Renal cortical epithelial cell (primary cell): ENCODE results near the gene APRT. TPM values are rescaled to one million over a fixed set of nuclear protein-coding genes. Genes with fewer than 3 reads are reported as not detected.

ENCODE experiments used
- DNase-seq: peaks from one replicate; pipeline ENCODE4 v3.0.0-alpha.2; 2011; ENCODE audit warnings: low read depth
- total RNA-seq: library from RNA; depleted of rRNA; stranded (reverse); fragments of >200 nt; gene quantifications from 2 replicates; pipeline ENCODE4 v1.2.3, GENCODE V29; 2014

Gene APRT, protein sequence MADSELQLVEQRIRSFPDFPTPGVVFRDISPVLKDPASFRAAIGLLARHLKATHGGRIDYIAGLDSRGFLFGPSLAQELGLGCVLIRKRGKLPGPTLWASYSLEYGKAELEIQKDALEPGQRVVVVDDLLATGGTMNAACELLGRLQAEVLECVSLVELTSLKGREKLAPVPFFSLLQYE
- total RNA-seq, result 55.4 and 98.3 TPM in 2 replicates

DNA sequence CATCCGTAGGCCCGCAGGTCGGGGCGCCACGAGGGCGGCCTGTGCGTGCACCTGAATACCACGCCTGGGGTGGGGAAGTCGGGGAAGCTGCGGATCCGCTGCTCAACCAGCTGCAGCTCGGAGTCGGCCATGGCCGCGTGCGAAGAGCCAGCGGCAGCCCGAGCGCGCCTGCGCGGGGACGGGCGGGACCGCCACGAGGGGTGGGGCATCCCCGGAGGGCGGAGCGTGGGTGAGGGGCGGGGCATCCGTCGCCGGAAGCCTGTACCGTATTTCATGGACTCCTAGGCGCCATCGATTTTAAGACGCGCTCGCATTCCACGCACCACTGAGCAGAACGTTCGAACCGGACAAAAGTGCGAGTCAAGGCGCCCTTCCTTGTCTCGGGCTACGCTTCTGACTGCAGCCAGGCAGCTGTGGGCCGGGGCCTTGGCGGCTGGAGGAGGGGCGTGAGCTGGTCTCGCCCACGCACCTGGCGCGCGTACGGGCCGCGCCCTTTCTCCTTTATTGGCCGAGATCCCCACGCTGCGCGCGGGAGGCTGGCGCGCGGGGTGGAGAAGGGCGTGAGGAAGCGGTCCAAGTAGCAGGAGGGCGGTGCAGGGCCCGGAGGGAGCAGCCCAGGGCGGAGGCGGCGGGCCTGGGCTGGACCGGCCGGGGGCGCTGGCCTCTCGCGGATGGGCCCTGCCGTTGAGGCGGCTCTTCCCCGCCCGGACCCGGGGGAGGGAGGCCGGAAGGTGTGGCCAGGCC is at the start of gene APRT:
TSS of gene APRT (minus strand) at position 160 of the 744 bp plus-strand sequence. CDS start at position 131, 29 bp downstream.
- DNase-seq, result peak; percentile 82

DNA sequence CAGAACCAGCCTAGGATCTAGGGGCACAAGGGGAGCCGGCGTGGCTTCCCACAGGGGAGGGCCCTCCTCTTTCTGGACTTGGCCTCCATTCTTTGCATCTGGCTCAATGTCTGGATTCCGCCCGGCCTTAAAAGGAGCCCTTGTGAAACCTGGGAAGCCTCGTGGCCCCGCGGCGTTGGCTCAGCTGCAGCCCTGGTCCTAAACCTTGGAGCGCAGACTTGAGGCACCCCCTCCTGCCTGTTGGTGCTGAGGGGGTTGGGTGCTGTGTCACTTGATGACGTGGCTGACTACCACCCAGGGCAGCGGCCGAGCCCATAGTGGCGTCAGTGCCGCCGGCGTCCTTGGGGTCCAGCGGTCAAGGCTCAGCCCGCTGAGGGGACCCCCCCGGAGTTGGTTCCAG is 49.6 kb upstream of the APRT start:
- DNase-seq, result no peak

DNA sequence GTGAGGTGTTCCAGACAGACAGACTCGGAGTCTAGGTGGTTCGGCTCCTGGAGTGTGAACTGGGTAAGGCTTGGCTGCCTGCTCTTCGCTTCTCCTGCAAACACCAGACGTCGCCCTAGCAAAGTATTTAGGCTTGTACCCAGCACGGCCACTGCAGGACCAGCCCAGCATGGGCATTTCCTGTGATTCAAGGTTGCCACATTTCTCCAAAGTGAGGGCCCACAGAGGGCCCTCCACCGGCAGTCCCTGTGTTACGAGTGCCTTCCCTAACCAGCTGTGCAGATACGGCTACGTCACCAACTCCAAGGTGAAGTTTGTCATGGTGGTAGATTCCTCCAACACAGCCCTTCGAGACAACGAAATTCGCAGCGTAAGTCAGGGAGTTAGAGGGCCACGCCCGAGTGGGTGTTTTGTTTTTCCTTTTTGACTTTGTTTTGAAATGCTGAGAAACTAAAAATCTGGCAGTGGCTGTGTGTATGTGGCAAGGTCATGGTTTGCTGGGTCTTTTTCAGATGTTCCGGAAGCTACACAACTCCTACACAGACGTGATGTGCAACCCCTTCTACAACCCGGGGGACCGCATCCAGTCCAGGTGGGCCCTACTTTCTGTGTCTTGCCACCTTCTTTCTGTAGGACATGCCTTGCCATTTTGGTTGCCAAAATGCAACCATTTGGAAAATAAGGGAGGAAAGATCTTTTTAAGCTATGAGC is 47.8 kb upstream of the APRT start:
- no peak for DNase-seq

DNA sequence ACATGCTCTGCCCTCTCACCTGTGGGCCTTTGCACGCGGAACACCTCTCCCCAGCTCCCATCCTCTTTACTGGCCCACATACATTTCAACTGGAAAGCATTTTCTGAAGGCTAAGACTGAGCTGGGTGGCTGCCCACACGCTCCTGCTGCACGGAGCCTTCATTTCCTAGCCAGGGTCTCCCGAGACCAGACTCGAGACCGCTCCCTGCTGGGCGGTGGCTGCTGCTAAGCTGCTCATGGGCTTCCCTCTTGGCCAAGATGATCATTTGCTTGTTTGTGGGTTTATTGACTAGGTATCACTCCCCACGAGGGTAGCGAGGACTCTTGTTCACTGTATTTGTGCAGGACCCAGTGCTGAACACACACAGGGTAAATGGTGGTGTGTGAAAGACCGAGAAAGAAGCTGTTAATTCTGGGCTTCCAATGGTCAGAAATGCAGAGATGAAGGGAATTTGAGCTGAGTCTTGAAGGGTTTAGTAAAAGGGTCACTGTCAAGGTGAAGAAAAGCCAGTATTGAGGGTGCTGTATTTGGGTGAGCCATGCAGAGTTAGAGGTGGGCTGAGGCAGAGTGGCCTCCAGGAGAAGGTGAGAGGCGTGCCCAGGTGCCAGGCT is 46.1 kb upstream of the APRT start:
- peak; percentile 70 for DNase-seq

DNA sequence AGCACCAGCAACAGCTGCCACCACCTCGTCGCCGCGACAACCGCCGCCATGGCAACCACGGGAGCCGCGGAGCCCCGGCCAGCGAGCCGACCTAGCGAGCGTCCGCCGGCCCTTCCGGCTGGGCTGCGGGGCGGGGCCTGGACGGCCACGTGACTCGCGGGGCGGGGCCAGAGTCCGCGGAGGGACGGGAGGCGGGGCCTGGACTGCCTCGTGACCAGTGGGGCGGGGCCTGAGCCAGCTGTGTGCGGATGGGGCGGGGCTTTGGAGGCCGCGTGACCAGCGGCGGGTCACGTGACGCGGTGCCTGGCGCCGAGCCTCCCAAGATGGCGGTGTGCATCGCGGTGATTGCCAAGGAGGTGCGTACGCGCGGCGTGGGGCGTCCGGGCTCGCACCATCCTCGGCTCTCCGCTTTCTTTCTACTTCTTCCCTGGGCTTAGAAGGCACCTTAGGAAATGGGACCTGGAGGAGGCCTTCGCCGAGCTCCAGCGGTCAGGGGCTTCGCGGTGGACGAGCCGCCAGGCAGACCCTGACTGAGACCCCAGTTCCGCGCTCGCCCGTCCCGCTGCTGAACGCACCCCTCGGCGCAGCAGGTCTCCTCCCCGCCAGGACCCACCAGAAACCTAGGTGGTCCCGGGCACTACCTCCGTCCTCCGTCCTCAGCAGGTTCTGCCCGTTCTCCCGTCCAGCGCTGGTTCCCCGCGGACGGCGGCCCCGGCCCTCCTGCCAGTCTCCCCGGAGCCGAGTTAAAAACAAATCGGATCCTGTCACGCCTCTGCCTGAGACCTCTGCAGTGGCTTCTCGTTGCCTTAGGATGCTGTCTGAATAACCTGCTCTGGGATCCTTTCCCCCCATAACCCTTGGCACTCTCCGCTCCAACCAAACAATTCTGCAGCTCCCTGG is 45.4 kb upstream of the APRT start, which contains the start of the genes GALNS and TRAPPC2L:
TSS of gene GALNS (minus strand) at position 120 of the 900 bp plus-strand sequence. CDS start at position 50, 70 bp downstream.
TSS of gene TRAPPC2L (plus strand) at position 300 of the 900 bp plus-strand sequence. CDS start at position 324, 24 bp downstream.
- DNase-seq, result peak; percentile 71

DNA sequence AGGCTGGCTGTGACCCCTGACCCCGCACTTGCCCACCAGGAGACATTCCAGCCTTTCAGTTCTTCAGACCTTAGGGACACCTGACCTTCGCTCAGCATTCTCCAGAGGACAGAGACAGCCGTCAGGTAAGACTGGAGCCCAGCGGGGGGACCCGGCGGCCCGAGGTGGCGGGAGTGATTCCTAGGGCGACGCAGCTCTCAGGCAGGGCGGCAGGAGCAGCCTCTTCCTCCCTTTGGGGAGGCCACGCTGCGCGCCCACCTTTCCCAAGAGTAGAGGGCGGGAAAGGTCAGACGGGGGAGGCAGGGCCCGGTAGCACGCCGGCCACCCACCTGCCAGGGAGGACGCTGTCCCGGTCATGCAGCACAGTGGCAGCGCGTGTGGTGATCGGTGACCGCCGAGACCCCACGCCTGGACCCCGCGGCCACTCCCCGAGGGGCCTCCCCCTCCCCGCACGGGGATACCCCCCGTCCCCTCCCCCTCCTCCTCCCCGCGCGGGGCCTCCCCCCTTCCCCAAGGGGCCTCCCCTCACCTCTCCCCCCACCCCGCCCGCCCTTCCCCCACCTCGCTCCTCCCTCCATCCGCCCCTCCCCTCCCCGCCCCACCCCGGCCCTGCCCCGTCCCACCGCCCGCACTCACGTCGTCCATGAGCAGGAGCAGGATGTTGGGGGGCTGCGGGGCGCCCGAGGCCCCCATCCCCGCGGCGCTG is 44.5 kb upstream of the APRT start:
- no peak for DNase-seq

DNA sequence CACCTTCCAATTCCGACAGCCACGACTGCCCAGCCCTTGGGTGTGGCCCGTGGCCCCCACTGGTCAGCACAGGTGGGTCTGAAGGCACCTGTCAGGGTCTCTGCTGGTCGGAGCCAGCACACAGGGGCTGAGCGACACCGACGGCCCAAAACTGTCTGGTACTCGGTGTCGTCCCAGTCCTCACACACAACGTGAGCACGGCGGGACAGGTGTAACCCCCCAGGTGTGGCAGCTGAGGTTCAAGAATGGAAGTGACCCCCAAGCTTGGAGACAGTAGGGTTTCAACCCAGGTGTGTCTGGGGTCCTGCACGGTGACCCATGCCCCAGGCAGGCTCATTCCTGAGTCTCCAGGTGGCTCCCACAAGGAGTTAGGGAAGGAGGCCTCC is 44.0 kb upstream of the APRT start:
- DNase-seq, result no peak

DNA sequence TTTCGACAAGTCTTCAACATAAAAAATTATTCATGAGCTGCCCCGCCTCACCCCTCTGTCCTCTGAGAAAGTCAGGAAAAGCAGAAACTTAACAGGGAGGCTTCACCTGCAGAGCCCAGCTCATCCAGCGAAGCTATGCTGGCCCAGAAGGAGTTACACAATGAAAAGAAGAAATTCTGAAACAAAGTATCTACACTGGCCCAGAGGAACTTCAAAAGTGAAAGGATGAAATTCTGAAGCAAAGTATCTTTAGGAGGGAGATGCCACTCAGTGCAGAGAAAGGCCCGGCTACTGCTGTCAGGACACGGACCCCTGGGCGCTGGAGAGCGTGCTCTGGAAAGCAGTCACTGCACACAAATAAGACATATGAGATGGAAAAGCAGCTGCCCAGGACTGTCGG is 43.4 kb upstream of the APRT start:
- no peak for DNase-seq

DNA sequence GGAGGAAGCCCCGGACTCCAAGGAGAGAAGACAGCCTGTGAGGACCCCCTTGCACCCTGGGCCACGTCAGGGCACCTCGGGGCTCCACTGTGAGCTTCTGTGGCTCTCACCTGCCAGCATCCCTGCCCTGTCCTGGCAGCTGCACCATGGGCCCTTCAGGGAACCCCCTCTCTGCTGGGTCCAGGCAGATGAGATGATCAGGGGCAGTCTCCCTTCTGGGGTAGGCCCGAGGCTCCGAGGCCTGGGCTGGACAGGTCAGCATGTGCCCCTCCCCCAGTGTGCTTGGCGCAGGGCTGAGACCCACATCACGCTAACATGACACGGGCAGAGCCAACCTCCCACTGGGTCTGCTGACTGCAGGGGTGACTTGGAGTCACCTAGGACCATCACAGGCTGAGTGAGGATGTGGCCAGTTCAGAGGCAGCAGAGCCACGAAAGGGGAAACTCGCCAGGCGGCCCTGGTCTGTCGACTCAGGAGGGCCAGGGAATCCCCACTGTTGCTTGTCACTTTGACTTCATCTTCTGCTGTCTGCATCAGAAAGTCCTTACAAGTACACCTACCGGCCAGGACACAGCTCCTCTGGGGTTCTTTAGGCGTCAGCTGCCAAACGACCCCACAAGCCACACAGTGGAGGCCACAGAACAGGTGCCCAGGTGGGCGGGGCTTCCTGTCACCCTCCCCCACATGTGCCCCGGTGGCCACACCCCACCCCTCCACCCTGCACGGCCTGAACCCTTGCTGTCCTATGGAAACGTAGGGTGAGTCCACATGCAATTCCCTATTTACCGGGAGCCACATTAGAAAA is 42.8 kb upstream of the APRT start:
- DNase-seq, result no peak

DNA sequence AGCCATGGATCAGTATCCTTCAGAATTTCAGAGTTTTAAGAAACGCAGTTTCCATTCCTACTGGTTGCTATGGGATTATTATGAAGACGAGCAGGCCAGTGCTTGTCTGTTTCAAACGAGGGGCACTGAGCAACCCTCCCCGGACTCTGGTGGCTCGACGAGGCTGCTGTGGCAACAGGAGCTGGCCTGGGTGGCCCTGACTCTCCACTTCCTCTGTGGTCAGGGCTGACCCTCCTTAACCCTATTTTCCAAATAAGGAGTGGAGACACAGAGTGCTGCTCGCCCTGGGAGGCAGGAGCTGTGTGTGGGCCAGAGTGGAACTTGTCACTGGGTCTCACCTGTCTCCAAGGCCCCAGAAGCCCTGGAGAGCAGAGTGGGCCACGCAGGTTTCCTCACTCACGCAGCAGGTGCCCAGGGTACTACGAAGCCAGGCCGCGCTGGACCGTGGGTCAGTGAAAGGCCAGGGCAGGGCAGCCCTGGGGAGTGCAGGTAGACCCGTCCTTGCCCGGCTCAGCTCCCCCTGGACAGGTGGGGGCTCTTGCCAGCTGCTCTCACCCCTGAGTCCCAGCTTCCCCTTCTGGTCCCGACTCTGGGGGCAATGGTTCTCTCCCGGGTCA is 41.7 kb upstream of the APRT start:
- DNase-seq, result no peak

DNA sequence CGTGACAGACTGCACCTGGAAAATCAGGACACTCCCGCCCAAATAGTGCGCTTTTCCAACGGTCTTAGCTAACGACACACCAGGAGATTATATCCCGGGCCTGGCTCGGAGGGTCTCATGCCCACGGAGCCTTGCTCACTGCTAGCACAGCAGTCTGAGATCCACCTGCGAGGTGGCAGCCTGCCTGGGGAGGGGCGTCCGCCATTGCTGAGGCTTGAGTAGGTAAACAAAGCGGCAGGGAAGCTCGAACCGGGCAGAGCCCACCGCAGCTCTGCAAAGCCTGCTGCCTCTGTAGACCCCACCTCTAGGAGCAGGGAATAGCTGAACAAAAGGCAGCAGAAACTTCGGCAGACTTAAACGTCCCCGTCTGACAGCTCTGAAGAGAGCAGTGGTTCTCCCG is 39.9 kb upstream of the APRT start:
- DNase-seq, result no peak

DNA sequence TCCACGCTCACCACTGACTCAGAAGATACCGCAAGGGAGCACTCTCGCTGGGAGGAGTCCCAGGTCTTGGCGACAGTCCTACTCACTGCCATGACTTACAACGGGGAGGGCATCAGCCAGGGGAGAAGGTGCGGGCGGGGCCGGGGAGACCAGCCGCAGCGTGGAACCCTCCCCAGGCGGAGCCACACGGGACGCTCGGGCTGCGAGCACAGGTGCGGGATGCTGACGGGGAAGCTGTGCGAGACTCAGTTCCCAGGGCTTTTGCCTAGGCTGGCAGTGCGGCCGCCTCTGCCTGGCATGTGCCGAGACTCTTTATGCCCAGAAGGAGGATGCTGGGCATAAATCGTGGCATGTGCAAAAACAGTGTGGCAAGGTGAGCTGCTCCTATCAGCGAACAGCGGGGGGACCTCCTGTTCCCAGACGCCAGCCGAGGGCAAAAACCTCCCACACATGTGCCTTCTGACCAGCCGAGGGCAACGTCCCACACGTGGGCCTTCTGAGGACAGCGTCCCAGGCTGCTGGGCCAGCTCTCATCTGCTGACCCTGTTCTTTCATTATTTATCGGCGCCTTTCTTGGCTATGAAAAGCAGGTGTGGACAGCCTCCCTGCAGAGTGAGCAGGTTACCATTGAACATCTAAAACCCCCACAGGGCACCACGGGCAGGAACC is 38.9 kb upstream of the APRT start:
- DNase-seq, result no peak

DNA sequence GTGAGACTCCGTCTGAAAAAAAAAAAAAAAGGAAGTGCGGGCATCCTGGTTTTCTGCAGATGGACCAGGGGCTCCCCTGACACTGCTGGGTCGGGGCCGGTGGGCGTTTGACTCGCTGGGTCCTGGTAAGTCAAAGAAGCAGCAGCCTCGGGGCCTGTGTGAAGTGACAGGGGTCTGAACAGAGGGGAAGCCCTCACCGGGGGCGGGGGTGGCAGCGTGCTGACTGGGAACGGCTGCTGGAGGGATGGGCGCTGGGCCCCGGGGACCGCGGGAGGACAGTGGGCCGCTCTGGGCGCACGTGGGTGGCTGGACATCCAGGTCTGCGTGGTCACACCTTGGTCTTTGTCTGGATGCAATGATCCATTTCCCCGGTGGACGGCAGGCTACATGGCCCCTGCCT is 36.8 kb upstream of the APRT start:
- no peak for DNase-seq

DNA sequence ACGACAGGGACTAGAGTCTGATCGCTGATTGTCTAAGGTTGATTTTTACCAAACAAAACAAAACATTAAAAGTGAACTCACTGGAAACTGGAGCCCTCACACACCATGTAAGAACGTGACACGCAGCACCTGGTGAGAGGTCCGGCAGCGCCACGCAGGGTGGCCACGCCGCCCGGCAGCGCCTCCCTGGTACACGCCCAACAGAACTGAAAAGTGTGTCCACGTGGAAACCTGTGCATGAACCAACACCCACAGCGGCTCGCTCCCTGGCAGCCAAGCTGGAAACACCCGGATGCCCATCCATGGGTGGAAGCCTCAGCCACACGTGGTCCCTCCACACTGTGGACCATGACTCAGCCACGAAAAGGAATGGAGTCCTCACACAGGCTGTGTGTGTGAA is 35.9 kb upstream of the APRT start:
- no peak for DNase-seq

DNA sequence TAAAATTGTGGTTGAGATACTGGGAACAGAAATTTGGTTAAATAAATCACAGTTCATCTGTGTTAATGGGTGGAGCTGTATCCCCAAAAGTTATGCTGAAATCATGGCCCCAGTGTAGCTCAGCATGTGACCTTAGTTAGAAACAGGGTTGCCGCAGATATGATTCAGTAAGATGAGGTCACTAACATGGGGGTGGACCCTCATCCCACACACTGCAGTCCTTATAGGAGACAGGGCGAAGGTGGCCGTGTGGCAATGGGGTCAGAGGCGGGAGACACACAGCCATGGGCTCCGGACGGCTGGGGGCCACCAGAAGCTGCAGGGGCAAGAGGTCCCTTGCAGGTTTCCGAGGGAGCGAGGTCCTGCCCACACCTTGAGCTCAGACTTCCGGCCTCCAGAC is 34.4 kb upstream of the APRT start:
- DNase-seq, result no peak

DNA sequence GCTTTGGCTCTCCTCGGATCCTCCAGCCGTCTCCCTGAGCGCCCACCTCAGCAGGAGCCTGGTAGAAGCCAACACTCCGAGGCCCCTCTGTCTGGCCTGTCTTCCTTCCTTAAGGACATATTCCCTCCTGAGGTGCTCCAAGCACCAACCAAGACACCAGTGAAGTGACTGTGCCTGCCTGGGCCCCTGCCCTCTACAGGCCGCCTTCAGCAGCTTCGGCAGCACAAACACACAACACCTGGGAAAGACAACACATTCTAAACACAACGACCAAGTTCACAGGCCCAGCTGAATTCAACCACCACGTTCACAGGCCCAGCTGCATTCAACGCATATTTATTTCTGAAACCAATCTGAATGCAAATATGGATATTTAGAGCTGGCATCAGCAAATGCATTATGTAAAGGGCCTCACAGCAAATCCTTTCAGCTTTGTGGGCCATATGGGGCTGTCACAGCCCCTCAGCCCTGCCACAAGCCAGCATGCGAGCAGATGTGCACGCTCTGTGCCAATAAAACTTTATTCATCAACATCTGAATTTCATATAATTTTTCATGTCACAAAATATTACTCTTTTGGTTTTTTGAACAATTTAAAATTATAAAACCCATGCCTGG is 32.8 kb upstream of the APRT start:
- no peak for DNase-seq

DNA sequence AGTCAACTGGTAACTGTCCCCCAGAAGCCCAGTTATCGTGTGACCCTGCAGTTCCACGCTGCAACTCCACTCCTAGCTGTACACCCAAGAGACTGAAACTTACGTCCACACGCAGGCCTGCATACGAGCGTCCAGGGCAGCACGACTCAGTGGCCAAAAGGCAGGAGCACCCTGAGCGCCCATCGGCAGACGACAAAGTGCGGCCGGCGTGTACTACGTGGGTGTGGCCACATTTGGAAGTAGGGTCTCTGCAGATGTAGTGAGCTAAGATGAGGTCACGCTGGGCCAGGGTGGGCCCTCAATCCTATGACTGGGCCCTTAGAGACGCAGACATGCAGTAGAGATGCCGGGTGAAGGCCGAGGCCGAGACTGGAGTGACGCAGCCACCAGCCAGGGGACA is 31.5 kb upstream of the APRT start:
- DNase-seq, result no peak

DNA sequence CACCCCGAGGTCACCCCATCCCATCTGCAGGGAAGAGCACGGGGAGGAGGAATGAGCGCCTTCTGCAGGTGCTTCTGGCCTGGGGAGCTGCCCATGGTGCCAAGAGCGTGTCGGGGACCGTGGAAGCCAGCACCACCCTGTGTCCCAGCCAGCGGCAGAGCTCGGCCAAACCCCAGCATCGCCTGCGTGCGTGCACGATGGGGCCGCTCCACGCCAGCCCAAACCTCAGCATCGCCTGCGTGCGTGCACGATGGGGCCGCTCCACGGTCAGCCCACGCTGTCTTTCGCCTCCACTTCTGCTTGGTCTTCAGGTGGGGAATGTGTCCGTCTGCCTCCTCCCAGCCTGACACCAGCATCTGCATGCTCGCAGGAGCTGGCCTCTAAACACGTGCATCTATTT is 31.1 kb upstream of the APRT start:
- no peak for DNase-seq
